ENCODE results near the gene RUNX1. TPM values are rescaled to one million over a fixed set of nuclear protein-coding genes. Genes with fewer than 3 reads are reported as not detected.

RUNX1 gene
- total and polyA plus RNA-seq, 2 donors (not counting 3 experiments of a cell fraction or from before 2014, with no cell fraction given), result 4.6 to 17.9 TPM

DNA sequence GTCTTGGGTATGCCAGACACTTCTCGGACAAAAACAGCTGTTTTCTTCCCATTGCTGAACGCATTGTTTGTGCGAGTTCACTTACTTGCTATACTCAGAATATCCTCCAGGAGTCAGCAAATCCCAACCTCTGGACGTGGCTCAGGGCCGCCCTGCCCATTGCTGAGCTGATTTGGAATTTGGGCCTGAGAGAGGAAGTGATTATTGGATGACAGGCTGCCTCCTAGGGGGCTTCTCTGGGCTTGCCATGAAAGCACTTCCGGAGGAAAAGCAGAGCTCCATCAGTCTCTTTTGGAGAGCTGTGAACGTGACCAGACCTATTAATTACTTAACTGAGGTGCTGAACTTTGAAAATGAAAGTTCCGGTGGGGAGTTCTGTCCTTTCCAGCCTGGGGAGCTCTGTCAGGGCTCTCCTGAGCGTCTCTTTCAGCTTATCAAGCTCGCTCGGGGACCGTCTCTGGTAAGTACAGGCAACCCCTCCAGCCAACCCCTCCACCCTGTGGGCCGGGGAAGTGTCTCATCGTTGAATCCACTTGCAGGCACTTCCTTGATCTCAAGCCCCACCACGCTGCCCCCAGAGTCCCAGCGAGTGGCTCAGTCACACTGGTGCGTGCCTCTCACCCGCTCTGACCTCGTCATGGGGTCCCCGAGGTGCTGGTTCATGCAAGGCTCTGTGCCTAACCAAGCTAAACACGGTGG, 303.4 kb downstream of the RUNX1 start:
- no peaks in the 10 kb centered on the region for H3K4me1 ChIP-seq (ENCODE audit: control insufficient read depth, extremely low read depth, insufficient read depth, low read length)
- ChIA-PET POLR2A (interaction anchor here (1.0 to 1.9 kb wide), 2 partner anchors 142 to 1094 kb away, joined by 3 to 16 read pairs; no protein-coding TSS in a partner anchor), CTCF (interaction anchor here (0.5 to 5.8 kb wide), 91 partner anchors 9 to 1366 kb away, joined by 3 to 249 read pairs (median 5); no protein-coding TSS in a partner anchor)
- H3K36me3 ChIP-seq (ENCODE audit: control insufficient read depth in 2 of 2, extremely low read depth in 1 of 2, insufficient read depth in 2 of 2, low read length in 2 of 2), result no peaks in the 10 kb centered on the region
- intact Hi-C loops (cut with micrococcal nuclease) (loop anchor here (1.0 to 5.0 kb wide), 8 partner anchors 143 to 1282 kb away; no protein-coding TSS in a partner anchor), dilution Hi-C loops (cut with MboI; ENCODE audit: extremely low pct_ligation_motif_present, low sequenced_read_pairs) (no loop called here)
- H4K20me1 ChIP-seq (replicated peaks; ENCODE audit: control insufficient read depth, extremely low read depth, insufficient read depth, low read length), result no peaks in the 10 kb centered on the region
- no TSS peak for BruUV-seq (replicated peaks)
- H3K27ac ChIP-seq (ENCODE audit: insufficient read depth, low read depth, low read length), result no peak overlapping the region
- TF ChIP-seq FOS (IDR thresholded peaks at IDR 0.05; ENCODE audit: borderline replicate concordance, insufficient read depth, low read length), result peak; percentile 31
- TF ChIP-seq, protein P1, sequence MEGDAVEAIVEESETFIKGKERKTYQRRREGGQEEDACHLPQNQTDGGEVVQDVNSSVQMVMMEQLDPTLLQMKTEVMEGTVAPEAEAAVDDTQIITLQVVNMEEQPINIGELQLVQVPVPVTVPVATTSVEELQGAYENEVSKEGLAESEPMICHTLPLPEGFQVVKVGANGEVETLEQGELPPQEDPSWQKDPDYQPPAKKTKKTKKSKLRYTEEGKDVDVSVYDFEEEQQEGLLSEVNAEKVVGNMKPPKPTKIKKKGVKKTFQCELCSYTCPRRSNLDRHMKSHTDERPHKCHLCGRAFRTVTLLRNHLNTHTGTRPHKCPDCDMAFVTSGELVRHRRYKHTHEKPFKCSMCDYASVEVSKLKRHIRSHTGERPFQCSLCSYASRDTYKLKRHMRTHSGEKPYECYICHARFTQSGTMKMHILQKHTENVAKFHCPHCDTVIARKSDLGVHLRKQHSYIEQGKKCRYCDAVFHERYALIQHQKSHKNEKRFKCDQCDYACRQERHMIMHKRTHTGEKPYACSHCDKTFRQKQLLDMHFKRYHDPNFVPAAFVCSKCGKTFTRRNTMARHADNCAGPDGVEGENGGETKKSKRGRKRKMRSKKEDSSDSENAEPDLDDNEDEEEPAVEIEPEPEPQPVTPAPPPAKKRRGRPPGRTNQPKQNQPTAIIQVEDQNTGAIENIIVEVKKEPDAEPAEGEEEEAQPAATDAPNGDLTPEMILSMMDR (IDR thresholded peaks at IDR 0.05; ENCODE audit: extremely low read depth in 1 of 2, insufficient read depth in 1 of 2, low read depth in 1 of 2, low read length in 2 of 2), result peak; percentile 80 to 90
- no peak for TF ChIP-seq MAX (IDR thresholded peaks at IDR 0.05; ENCODE audit: insufficient read depth, insufficient read length)
- no peak for TF ChIP-seq POLR2A (IDR thresholded peaks at IDR 0.05; ENCODE audit: low read depth, low read length)
- no peak for TF ChIP-seq MYC (IDR thresholded peaks at IDR 0.05; ENCODE audit: low read depth, low read length)
- TF ChIP-seq POLR2AphosphoS5 (IDR thresholded peaks at IDR 0.05; ENCODE audit: insufficient read depth, low read depth, low read length), result no peak
- no peak for TF ChIP-seq GATA2 (IDR thresholded peaks at IDR 0.05; ENCODE audit: insufficient read depth, insufficient read length, low read depth, low read length)
- no peak for TF ChIP-seq JUN (IDR thresholded peaks at IDR 0.05; ENCODE audit: borderline replicate concordance, insufficient read depth, insufficient read length, low read depth)
- TF ChIP-seq EZH2 (IDR thresholded peaks at IDR 0.05; ENCODE audit: borderline replicate concordance, low read depth, low read length, severe bottlenecking), result no peak
- FAIRE-seq, result peak; percentile 94
- peak overlapping the region; percentile 28 for H2AFZ ChIP-seq (ENCODE audit: low read depth, low read length)
- DNase-seq (ENCODE audit: low read depth, low spot score), result peak; percentile 74
- peaks cover 11 to 23% of the 10 kb centered on the region in 2 experiments for H3K27me3 ChIP-seq (ENCODE audit: control insufficient read depth in 2 of 2, insufficient read depth in 2 of 2, low read length in 2 of 2)
- no peaks in the 10 kb centered on the region for H3K9me1 ChIP-seq (replicated peaks; ENCODE audit: control insufficient read depth, extremely low read depth, insufficient read depth, low read length)
- no peaks in the 10 kb centered on the region for H3K79me2 ChIP-seq (ENCODE audit: control insufficient read depth, insufficient read depth, low read length)
- H3K4me3 ChIP-seq (replicated peaks in 1 of 3; ENCODE audit: insufficient read depth in 1 of 3, low read depth in 1 of 3, low read length in 3 of 3), result no peak overlapping the region
- no peak overlapping the region for H3K9ac ChIP-seq (replicated peaks; ENCODE audit: extremely low read depth, insufficient read depth, low read length)
- peak overlapping the region; percentile 46 for H3K4me2 ChIP-seq (ENCODE audit: insufficient read depth, low read length)
- no peaks in the 10 kb centered on the region for H3K9me3 ChIP-seq (replicated peaks; ENCODE audit: control insufficient read depth, insufficient read depth, low read length)

All from endothelial cell of umbilical vein (primary cell).